ENCODE measurements around the gene ALDH16A1. TPM values are rescaled to one million over a fixed set of nuclear protein-coding genes. Genes with fewer than 3 reads are reported as not detected.

ALDH16A1 gene
- total and polyA plus RNA-seq, 2 donors (not counting 3 experiments of a cell fraction or from before 2014, with no cell fraction given): 27.6 to 33.2 TPM

DNA sequence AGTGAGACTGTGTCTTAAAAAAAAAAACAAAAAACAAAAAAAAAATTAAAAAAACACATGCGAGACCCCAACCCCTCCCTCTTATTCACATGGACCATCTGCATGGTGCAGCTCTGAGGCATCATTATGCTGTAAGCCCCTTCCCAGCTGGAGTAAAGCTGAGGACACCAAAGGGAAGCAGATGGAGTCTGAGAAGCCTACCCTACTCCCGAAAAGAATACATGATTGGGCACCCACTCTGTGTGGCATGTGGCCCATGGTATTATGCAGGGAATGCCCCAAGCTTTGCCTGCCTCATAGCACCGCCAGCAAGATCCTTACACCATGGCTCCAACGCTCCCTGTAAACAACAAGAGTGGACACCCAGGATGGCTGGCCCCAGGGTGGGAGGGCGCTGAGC is 34.5 kb upstream of the ALDH16A1 start:
- H3K27me3 ChIP-seq (ENCODE audit: control insufficient read depth in 2 of 2, insufficient read depth in 2 of 2, low read length in 2 of 2): peaks cover 37 to 54% of the 10 kb centered on the region in 2 experiments

DNA sequence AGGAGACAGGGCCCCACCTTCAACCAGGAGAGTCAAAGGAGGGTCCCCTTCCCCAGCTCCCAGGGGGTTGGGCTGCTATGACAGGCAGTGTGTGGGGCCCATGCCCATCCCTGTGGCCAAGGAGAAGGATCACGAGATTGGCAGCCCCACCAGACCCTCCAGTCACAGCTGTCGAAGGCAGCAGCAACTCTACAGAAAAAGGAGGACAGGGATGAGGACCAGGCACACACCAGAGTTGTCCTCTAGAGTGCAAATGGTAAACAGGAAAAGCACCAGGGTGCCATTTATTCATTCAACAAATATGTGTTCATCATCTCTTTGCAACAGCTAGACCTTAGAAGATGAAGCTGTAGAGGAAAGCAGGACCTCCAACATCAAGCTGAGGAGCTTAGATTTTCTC is 33.9 kb upstream of the ALDH16A1 start:
- no peak overlapping the region for H2AFZ ChIP-seq (ENCODE audit: low read depth, low read length)
- no peak overlapping the region for H3K27ac ChIP-seq (ENCODE audit: insufficient read depth, low read depth, low read length)
- BruUV-seq (replicated peaks): no TSS peak
- no peak overlapping the region for H3K4me3 ChIP-seq (replicated peaks in 1 of 3; ENCODE audit: insufficient read depth in 1 of 3, low read depth in 1 of 3, low read length in 3 of 3)
- H3K9me3 ChIP-seq (replicated peaks; ENCODE audit: control insufficient read depth, insufficient read depth, low read length): no peaks in the 10 kb centered on the region
- no peak for DNase-seq (ENCODE audit: low read depth, low spot score)
- ChIA-PET CTCF (interaction anchor here (0.9 to 1.2 kb wide), 2 partner anchors 8 to 17 kb away, joined by 3 to 4 read pairs; no protein-coding TSS in a partner anchor), POLR2A (no interaction called here)
- H4K20me1 ChIP-seq (replicated peaks; ENCODE audit: control insufficient read depth, extremely low read depth, insufficient read depth, low read length): no peaks in the 10 kb centered on the region
- H3K4me1 ChIP-seq (ENCODE audit: control insufficient read depth, extremely low read depth, insufficient read depth, low read length): no peaks in the 10 kb centered on the region
- no peak for TF ChIP-seq POLR2AphosphoS5 (IDR thresholded peaks at IDR 0.05; ENCODE audit: insufficient read depth, low read depth, low read length)
- TF ChIP-seq JUN (IDR thresholded peaks at IDR 0.05; ENCODE audit: borderline replicate concordance, insufficient read depth, insufficient read length, low read depth): no peak
- TF ChIP-seq EZH2 (IDR thresholded peaks at IDR 0.05; ENCODE audit: borderline replicate concordance, low read depth, low read length, severe bottlenecking): no peak
- TF ChIP-seq GATA2 (IDR thresholded peaks at IDR 0.05; ENCODE audit: insufficient read depth, insufficient read length, low read depth, low read length): no peak
- TF ChIP-seq, protein P1, sequence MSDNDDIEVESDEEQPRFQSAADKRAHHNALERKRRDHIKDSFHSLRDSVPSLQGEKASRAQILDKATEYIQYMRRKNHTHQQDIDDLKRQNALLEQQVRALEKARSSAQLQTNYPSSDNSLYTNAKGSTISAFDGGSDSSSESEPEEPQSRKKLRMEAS (IDR thresholded peaks at IDR 0.05; ENCODE audit: insufficient read depth, insufficient read length): no peak
- TF ChIP-seq, protein P2, sequence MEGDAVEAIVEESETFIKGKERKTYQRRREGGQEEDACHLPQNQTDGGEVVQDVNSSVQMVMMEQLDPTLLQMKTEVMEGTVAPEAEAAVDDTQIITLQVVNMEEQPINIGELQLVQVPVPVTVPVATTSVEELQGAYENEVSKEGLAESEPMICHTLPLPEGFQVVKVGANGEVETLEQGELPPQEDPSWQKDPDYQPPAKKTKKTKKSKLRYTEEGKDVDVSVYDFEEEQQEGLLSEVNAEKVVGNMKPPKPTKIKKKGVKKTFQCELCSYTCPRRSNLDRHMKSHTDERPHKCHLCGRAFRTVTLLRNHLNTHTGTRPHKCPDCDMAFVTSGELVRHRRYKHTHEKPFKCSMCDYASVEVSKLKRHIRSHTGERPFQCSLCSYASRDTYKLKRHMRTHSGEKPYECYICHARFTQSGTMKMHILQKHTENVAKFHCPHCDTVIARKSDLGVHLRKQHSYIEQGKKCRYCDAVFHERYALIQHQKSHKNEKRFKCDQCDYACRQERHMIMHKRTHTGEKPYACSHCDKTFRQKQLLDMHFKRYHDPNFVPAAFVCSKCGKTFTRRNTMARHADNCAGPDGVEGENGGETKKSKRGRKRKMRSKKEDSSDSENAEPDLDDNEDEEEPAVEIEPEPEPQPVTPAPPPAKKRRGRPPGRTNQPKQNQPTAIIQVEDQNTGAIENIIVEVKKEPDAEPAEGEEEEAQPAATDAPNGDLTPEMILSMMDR (IDR thresholded peaks at IDR 0.05; ENCODE audit: extremely low read depth in 1 of 2, insufficient read depth in 1 of 2, low read depth in 1 of 2, low read length in 2 of 2): no peak
- dilution Hi-C loops (cut with MboI; ENCODE audit: extremely low pct_ligation_motif_present, low sequenced_read_pairs): no loop called here
- no peak overlapping the region for H3K4me2 ChIP-seq (ENCODE audit: insufficient read depth, low read length)
- no peak for FAIRE-seq
- H3K79me2 ChIP-seq (ENCODE audit: control insufficient read depth, insufficient read depth, low read length): no peaks in the 10 kb centered on the region
- intact Hi-C loops (cut with micrococcal nuclease): no loop called here
- H3K9me1 ChIP-seq (replicated peaks; ENCODE audit: control insufficient read depth, extremely low read depth, insufficient read depth, low read length): no peaks in the 10 kb centered on the region
- no peaks in the 10 kb centered on the region for H3K36me3 ChIP-seq (ENCODE audit: control insufficient read depth in 2 of 2, extremely low read depth in 1 of 2, insufficient read depth in 2 of 2, low read length in 2 of 2)
- no peak overlapping the region for H3K9ac ChIP-seq (replicated peaks; ENCODE audit: extremely low read depth, insufficient read depth, low read length)
- peaks cover 43 to 61% of the 10 kb centered on the region in 2 experiments for H3K27me3 ChIP-seq (ENCODE audit: control insufficient read depth in 2 of 2, insufficient read depth in 2 of 2, low read length in 2 of 2)

More for the DNA sequence above, 34.5 kb upstream of the ALDH16A1 start:
- Histone ChIP-seq H2AFZ (ENCODE audit: low read depth, low read length) (no peak overlapping the region), H3K9me1 (replicated peaks; ENCODE audit: control insufficient read depth, extremely low read depth, insufficient read depth, low read length) (no peaks in the 10 kb centered on the region), H3K9me3 (replicated peaks; ENCODE audit: control insufficient read depth, insufficient read depth, low read length) (no peaks in the 10 kb centered on the region), H3K4me1 (ENCODE audit: control insufficient read depth, extremely low read depth, insufficient read depth, low read length) (no peaks in the 10 kb centered on the region), H4K20me1 (replicated peaks; ENCODE audit: control insufficient read depth, extremely low read depth, insufficient read depth, low read length) (no peaks in the 10 kb centered on the region), H3K36me3 (ENCODE audit: control insufficient read depth in 2 of 2, extremely low read depth in 1 of 2, insufficient read depth in 2 of 2, low read length in 2 of 2) (no peaks in the 10 kb centered on the region), H3K4me2 (ENCODE audit: insufficient read depth, low read length) (no peak overlapping the region), H3K4me3 (replicated peaks in 1 of 3; ENCODE audit: insufficient read depth in 1 of 3, low read depth in 1 of 3, low read length in 3 of 3) (no peak overlapping the region), H3K27ac (ENCODE audit: insufficient read depth, low read depth, low read length) (no peak overlapping the region), H3K79me2 (ENCODE audit: control insufficient read depth, insufficient read depth, low read length) (no peaks in the 10 kb centered on the region), H3K9ac (replicated peaks; ENCODE audit: extremely low read depth, insufficient read depth, low read length) (no peak overlapping the region)
- POLR2A ChIA-PET: no interaction called here
- CTCF ChIA-PET: interaction anchor here (1.2 kb wide), 1 partner anchor 17 kb away, joined by 3 read pairs; no protein-coding TSS in a partner anchor
- TF ChIP-seq FOS (IDR thresholded peaks at IDR 0.05; ENCODE audit: borderline replicate concordance, insufficient read depth, low read length): no peak
- TF ChIP-seq, protein P2 (IDR thresholded peaks at IDR 0.05; ENCODE audit: extremely low read depth in 1 of 2, insufficient read depth in 1 of 2, low read depth in 1 of 2, low read length in 2 of 2): no peak
- FAIRE-seq (no peak), DNase-seq (ENCODE audit: low read depth, low spot score) (no peak)
- dilution Hi-C loops (cut with MboI; ENCODE audit: extremely low pct_ligation_motif_present, low sequenced_read_pairs): no loop called here
- no TSS peak for BruUV-seq (replicated peaks)
- intact Hi-C loops (cut with micrococcal nuclease): no loop called here
